ENCODE measurements around the gene CARD14. TPM values are rescaled to one million over a fixed set of nuclear protein-coding genes. Genes with fewer than 3 reads are reported as not detected.

The CARD14 gene
- total RNA-seq, 6 donors from 2014 or later = 0.15 to 7.3 (median 1.0) TPM

DNA sequence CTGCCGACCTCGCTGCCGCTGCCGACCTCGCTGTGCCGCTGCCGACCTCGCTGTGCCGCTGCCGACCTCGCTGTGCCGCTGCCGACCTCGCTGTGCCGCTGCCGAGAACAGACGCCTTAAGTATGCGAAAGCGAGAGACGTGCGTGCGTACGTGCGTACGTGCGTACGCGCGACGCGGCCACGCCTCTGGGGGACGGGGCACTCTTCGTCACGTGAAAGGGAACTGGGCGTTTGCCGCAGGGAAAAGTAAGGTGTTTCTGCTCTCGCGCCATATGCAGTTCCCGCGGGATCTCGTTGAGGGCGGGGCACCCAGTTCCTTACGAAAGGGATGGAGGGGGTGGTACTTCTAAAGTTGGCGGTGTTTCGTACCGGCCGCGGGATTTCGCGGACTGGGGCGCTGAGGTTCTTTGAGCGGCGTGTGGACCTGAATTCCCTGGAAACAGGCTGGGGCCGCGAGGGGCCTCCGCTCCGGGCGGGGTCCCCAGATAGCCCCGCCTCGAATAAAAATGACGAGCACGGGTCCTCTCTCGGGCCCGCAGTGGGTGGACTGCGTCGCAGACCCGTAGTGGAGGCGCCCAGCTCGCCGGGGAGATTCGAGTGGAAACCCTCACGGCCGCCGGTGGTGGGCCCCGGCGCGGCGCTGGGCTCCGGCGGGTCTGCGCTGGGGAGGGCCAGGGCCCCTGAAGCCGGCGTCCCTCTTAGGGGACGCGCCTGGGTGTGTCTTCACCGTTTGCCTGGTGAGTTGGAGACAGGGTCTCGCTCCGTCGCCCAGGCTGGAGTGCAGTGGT lies 22.6 kb upstream of the CARD14 start, which contains the start of gene EIF4A3:
EIF4A3 (minus strand) TSS at position 94 of the 788 bp plus-strand sequence. CDS start 167 bp downstream, outside the sequence.
- ATAC-seq (ENCODE audit: low FRiP score in 2 of 2) = peak; percentile 97 to 98
- Histone ChIP-seq H3K27ac (peak within 1 kb of the TSS; percentile 92 to 98 (median 96)), H3K27me3 (no peaks in the 10 kb centered on the region), H3K36me3 (peaks cover 13 to 22% (median 16%) of the 10 kb centered on the region in 4 donors), H3K4me3 (peak within 1 kb of the TSS; percentile 86 to 100 (median 88)), H3K9me3 (no peaks in the 10 kb centered on the region), H3K4me1 (peaks cover 21 to 41% (median 26%) of the 10 kb centered on the region in 4 donors)
- DNase-seq = peak; percentile 99
- 0 to 1% methylated on average over 27 to 49 of the region's 90 CpGs for WGBS, 2 donors
- TF ChIP-seq, protein P1, sequence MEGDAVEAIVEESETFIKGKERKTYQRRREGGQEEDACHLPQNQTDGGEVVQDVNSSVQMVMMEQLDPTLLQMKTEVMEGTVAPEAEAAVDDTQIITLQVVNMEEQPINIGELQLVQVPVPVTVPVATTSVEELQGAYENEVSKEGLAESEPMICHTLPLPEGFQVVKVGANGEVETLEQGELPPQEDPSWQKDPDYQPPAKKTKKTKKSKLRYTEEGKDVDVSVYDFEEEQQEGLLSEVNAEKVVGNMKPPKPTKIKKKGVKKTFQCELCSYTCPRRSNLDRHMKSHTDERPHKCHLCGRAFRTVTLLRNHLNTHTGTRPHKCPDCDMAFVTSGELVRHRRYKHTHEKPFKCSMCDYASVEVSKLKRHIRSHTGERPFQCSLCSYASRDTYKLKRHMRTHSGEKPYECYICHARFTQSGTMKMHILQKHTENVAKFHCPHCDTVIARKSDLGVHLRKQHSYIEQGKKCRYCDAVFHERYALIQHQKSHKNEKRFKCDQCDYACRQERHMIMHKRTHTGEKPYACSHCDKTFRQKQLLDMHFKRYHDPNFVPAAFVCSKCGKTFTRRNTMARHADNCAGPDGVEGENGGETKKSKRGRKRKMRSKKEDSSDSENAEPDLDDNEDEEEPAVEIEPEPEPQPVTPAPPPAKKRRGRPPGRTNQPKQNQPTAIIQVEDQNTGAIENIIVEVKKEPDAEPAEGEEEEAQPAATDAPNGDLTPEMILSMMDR (IDR thresholded peaks at IDR 0.05) = peak in 4 of 6 experiments; percentile 13 to 45 (median 32)
- peak; percentile 97 to 99 for TF ChIP-seq POLR2AphosphoS5 (IDR thresholded peaks at IDR 0.05)
- peak in 3 of 4 donors; percentile 77 to 98 (median 87) for TF ChIP-seq POLR2A (IDR thresholded peaks at IDR 0.05)
- peak in 1 of 4 donors; percentile 94 for TF ChIP-seq EP300 (IDR thresholded peaks at IDR 0.05)

DNA sequence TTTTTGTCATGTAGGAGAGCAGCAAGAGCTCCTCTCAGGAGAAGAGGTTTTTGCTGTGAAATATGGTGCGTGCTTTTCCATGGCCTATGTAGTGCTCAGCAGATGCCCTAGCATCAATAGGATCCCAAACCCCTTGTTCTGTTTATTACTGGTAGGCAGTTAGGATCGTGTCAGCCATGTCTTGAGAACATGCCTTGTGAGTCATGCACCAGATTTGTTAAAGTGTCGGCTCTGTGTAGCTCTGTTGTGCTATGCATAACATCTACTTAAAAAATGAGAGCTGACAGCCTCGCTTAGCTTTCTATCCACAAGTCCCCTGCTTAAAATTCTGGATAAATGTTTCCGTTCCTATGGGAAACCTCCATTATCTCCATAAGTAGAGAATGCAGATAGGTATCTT lies 18.5 kb upstream of the CARD14 start:
- 87 to 89% methylated on average over 4 to 5 of the region's 5 CpGs for WGBS, 2 donors
- Histone ChIP-seq H3K9me3 (peaks cover 0 to 9% (median 4%) of the 10 kb centered on the region in 4 donors), H3K4me1 (peaks cover 5 to 16% (median 9%) of the 10 kb centered on the region in 4 donors), H3K4me3 (no peak overlapping the region), H3K36me3 (no peaks in the 10 kb centered on the region), H3K27ac (no peak overlapping the region), H3K27me3 (no peaks in the 10 kb centered on the region)
- ATAC-seq (ENCODE audit: low FRiP score in 2 of 2) (no peak), DNase-seq (no peak)
- TF ChIP-seq POLR2AphosphoS5 (IDR thresholded peaks at IDR 0.05) (no peak), EP300 (IDR thresholded peaks at IDR 0.05) (no peak), POLR2A (IDR thresholded peaks at IDR 0.05) (no peak)
- TF ChIP-seq, protein P1 (IDR thresholded peaks at IDR 0.05) = no peak

DNA sequence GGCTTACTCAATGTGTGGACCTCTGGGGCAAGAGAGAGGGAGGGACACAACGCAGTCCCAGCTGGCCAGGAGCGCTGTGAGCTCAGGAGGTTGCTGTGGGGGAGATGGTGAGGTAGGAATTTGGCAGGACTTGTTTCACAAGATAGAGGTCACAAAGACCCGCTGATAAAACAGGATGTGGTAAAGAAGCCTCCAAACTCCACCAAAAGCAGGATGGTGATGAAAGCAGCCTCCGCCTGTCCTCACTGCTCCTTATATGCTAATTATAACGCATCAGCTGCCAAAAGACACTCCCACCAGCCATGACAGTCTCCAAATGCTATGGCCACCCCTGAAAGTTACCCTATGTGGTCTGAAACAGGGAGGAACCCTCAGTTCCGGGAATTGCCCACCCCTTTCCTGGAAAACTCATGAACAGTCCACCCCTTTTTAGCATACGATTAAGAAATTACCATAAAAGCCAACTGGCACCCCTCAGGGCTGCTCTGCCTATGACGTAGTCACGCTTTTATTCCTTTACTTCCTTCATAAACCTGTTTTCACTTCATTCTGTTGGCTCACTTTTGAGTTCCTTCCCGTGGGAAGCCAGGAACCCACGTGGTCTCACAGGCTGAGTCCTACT lies 17.6 kb upstream of the CARD14 start:
- Histone ChIP-seq H3K27me3 (no peaks in the 10 kb centered on the region), H3K9me3 (peaks cover 0 to 9% (median 4%) of the 10 kb centered on the region in 4 donors), H3K4me1 (peaks cover 5 to 16% (median 9%) of the 10 kb centered on the region in 4 donors), H3K36me3 (no peaks in the 10 kb centered on the region), H3K27ac (peak overlapping the region in 1 of 4 donors; percentile 27), H3K4me3 (no peak overlapping the region)
- 64 to 70% methylated on average over 11 of the region's 11 CpGs for WGBS, 2 donors
- DNase-seq (no peak), ATAC-seq (ENCODE audit: low FRiP score in 2 of 2) (no peak)
- TF ChIP-seq POLR2A (IDR thresholded peaks at IDR 0.05) (no peak), EP300 (IDR thresholded peaks at IDR 0.05) (no peak), POLR2AphosphoS5 (IDR thresholded peaks at IDR 0.05) (no peak)
- TF ChIP-seq, protein P1 (IDR thresholded peaks at IDR 0.05) = no peak

DNA sequence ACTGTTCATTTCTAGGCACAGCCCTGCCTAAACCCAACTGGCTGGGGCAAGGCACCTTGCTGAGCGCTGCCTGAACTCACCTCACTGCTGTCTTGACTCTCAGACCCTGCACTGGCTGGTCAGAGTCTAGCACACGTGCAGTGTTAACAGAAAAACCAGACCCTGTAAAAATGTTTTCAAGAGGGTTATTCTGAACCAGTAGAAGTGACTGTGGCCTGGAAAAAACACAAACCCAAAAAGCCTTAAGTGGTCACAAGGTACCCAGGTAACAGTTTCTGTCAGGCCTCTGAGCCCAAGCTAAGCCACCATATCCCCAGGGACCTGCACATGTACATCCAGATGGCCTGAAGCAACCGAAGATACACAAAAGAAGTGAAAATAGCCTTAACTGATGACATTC lies 16.8 kb upstream of the CARD14 start:
- no peak overlapping the region for H3K27ac ChIP-seq

More for the DNA sequence above, 16.8 kb upstream of the CARD14 start:
- H3K27me3 ChIP-seq = no peaks in the 10 kb centered on the region
- peaks cover 0 to 9% (median 4%) of the 10 kb centered on the region in 4 donors for H3K9me3 ChIP-seq
- H3K4me3 ChIP-seq = no peak overlapping the region
- ATAC-seq (ENCODE audit: low FRiP score in 2 of 2) (no peak), DNase-seq (no peak)
- H3K36me3 ChIP-seq = no peaks in the 10 kb centered on the region
- 91 to 93% methylated on average over 3 of the region's 3 CpGs for WGBS, 2 donors
- peaks cover 3 to 12% (median 7%) of the 10 kb centered on the region in 4 donors for H3K4me1 ChIP-seq
- TF ChIP-seq POLR2A (IDR thresholded peaks at IDR 0.05) (no peak), EP300 (IDR thresholded peaks at IDR 0.05) (no peak), POLR2AphosphoS5 (IDR thresholded peaks at IDR 0.05) (no peak)
- TF ChIP-seq, protein P1 (IDR thresholded peaks at IDR 0.05) = no peak

Data from upper lobe of left lung (tissue), 6 donors.